LoVo (cell line): ENCODE measurements around the gene LAMB3.
A peak's percentile ranks its signal among the peaks of the same experiment; 100 is the strongest.

Source experiments
- DNase-seq: peaks from one replicate; pipeline ENCODE4 v3.0.0-alpha.2; 2016; ENCODE audit warnings: low spot score

Gene LAMB3

DNA sequence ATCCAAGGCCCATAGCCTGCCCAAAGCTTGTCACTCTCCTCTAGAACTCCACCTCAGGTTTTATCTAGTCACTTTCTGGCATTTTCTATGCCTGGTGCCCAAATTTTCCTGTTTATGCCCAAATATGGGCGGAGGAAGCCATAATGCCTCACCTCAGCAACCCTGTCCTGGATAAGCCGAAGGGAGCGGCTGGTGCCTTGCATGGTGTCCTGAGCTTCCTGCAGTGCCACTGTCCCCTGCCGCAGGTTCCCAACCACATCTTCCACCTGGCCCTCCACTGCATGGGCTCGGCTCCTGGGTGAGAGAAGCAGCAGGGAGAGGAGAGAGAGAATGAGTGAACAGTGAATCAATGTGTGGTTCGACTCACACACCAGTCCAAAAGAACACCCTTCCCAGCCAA, 34.5 kb downstream of the LAMB3 start:
- no peak for DNase-seq

DNA sequence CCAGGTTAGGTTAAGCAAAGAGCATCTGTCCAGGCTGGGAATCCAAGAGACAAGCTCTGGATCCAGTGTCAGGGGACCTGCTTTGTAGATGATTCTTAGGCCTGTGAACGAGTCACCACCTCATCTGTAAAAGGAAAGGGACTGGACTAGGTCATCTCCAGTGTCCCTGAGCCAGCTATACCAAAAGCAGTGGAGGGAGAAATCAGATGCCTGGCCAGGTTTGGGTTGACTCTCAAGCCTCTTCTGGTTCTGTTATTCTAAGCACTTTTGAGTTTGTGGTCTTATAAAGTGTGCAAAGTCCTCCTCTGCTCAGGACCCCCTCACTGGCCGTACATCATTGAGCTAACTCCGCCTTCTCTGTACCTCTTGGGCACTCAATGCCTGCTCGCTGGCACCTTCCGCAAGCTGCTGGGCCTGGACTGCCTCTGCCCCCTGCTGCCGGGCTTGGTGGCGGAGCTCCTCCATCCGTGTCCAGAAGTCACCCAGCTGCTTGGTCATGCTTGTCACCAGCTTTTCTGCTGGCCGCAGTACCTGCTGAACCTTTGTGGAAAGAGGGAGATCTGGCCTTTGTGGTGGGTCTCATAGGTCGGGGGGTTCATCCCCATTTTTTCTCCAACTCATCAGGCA, 35.1 kb downstream of the LAMB3 start:
- no peak for DNase-seq

DNA sequence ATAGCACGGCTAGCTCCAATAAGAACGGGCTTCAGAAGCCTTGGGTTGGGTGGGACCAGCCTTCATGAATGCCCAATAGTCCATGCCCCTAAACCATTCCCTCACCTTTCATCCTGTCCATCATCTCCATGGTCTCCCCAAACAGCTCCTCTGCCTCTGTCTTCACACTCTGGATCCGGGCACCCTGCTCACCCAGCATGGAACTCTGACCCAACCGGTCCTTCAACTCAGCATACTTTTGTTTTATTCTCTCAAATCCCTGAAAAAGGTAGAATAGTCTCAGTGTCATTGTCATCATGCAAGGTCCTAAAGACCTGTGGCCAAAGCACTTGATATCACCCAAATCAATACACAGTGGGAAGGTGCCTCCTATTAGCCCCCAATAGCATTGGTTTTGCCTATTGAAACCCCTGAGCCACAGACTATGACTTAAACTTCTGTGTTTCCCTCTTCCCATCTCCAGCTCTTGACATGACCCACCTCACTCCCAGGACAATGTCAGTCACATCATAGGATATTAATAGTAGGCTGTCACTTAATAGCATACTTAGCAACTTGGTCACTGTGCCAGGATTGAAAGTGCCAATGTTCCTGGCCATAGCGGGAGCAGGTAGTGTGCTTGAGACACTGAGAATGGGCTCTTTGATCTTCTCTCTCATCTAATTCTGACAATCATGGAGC, 35.7 kb downstream of the LAMB3 start:
- no peak for DNase-seq

DNA sequence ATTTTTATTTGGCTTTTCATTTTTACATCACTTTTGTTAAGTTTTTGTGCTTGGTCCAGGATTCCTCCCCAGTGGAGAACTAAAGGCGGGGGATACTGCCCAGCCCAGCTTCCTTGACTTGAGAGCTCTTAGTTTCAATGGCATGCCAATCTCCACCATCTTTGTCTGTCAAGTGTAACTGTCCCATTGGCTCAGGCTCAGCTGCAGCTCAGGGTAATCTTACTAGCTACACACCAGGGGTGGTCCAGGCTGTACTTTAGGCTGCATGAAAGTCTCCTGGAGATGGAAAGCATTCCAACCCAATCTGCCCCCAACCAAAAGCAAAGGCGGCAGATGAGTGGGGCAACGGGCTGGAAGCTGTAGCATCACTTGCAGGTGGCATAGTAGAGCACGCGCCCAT, 37.3 kb downstream of the LAMB3 start:
- DNase-seq, result no peak

DNA sequence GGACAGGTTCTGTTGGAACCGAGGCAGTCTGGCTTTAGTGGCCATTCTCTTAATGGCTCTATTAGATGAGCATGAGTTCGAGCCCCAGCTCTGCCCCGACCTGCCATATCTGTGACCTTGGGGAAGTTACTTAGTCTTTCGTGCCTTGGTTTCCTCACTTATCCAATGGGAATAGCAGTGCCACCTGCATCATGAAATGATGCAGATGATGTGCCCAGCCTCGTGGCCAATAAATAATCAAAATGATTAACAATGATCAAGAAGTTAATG, 38.1 kb downstream of the LAMB3 start:
- DNase-seq, result no peak

DNA sequence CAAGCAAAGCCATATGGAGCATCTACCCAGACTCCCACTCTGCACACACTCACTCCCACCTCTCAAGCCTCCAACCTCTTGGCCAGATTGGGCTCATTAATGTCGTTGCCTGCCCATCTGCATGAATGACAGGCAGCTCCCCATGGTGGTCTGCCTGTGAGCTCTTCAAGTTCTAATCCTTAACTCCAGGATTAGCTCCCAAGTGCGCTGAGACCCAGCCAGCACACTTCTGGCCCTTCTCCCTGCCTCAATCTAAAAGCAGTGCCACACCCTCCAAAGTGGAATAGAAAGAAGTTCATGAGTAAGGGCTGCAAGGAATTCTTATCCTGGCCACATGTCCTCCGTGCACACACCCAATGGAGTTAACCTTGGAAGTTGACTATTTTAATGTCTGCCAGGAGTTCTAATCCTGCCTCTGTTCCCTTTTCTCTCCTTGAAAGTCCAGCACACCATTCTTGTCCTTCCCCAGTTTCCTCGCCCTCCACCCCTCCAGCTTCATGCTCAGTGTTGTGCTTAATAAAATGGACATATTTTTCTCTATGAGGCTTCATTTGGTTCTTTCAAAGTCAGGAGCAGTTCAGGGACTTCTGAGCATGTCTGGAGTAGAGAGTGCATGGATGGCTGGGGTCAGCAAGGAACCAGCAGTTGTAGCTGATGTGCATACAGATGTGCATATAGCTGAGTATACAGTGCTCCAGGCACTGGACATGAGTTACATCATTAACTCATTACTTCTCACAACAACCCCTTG, 38.6 kb downstream of the LAMB3 start:
- DNase-seq, result no peak

DNA sequence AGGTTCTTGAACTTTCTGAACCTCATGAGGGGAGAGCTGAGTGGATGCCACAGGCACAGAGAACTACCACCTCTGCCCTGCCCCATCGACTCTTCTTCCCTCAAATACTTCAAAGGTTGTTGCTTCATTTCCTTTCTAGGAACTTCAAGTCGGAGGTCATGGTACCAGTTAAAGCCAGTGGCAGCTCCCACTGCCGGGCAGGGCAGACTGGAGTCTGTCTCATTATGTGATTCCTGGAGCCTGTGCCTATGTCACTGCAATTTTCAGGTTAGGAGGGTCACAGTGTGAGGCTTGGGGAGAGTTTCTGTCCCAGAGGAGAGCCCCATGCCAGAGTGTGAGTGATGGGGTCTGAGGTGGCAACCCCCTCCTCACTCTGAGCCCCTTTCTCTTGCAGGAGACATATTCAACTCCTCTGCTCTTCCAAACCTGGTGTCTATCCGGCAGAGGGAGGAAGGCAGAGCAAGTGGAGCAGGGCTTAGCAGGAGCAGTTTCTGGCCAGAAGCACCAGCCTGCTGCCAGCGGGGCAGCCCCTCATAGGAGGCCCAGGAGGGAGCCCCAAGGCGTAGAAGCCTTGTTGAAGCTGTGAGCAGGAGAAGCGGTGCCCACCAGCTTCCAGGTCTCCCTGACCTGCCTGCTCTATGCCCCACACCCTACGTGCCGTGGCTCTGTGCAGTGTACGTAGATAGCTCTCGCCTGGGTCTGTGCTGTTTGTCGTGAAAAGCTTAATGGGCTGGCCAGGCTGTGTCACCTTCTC, 39.4 kb downstream of the LAMB3 start:
- DNase-seq, result no peak

DNA sequence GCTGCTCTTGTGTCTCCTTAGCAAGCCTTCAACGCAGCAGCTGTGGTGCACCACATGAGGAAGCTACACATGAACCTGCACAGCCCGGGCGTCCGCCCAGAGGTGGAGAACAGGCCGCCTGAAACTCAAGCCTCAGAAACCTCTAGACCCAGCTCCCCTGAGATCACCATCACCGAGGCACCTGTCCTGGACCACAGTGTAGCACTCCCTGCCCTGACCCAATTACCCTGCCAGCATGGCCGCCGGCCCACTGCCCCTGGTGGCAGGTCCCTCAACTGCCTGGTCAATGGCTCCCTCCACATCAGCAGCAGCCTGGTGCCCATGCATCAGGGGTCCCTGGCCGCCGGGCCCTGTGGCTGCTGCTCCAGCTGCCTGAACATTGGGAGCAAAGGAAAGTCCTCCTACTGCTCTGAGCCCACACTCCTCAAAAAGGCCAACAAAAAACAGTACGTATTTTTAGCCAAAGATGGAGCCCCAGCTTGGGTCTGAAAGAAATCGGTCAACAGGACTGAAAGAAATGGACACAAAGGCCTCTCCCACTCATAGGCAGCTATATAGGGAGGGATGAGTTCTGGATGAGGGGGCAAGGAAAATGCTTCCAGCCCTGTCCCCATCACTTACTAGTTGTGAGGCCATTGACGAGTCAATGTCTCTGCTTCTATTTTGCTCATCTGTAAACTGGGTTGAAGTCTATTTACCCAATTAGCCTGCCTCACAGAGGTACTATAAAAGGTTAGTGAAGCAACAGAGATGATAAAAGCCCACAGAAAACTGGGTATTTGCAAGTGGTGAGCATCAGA, 40.3 kb downstream of the LAMB3 start:
- DNase-seq, result no peak

DNA sequence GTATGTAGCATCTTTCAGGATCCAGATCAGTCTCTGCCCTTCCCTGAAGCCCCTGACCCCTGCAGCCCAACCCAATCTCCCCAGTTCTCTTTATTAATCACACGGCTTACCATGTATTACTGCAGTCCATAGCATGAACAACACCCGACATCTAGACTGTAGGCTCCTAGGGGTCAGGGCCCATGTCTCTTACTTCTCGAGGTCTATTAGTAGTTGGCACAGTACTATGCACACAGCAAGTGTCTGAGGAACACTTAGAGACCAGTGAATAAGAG, 41.7 kb downstream of the LAMB3 start:
- DNase-seq, result no peak

DNA sequence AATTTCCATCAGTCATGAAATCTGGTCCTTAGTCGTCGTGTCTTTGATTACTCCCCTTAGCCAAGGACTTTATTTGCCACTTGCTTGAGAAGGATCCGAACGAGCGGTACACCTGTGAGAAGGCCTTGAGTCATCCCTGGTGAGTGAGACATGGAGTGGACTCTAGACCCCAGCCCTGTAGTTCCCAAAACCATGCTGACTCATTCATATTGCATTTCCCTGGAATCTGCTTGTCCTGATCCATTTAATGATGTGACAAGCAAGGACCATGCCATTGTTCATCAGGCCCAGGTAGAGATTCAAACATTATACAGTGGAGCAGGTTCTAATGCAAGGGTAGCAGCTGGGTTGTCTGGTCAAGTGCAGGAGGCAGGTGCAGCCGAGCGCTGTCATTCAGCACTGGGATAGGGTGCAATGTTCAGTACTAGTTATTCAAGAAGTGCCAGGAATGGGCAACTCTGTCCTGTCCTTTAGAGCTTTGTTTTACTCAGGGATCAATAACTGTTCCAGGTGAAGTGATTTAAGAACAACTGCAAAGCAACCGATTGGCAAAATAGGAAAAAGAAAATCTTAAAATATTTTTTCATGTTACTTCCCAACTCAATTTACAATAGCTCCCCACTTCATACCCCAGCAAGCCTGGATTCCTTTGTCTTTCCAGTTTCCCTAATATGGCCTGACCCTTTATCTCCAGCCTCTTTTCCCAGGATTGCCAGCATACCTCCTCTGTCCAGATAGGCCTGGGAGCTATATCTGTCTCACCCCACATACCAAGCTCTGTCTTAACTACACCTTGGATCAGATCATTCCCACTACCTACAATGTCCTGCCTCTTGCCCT, 42.2 kb downstream of the LAMB3 start:
- DNase-seq, result peak; percentile 13

DNA sequence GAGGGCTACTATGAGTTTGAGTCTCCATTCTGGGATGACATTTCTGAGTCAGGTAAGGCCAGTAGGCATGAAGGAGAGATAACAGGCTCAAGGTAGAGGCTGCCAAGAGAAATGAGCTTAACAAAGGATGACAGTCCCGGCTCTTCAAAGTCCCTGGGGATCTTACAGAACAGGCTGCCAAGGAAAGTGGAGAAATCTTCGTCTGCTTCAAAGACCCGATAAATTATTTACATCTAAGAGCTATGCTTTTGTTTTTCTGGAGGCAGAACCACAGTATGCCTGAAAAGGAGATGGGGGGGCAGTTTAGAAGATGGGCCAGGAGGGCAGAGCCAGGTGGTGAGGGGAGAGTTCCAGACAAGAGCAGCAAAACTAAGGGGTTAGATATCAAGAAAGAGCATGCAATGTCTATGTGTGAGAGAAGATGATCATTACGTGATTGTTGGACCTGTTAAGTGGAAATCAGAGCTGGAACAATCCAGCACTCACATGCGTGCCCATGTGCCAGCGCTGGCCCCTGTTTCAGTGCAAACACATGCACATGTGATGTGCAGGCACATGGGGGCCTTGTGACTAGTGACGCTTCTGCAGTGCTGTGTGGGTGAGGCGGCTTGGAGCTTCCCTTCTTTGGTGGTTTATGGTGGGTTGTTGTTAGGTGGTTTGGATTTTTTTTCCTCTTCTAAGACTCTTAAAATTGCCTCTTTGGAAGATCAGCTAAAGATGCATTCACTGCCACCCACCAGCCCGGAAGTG, 43.0 kb downstream of the LAMB3 start:
- DNase-seq, result no peak

DNA sequence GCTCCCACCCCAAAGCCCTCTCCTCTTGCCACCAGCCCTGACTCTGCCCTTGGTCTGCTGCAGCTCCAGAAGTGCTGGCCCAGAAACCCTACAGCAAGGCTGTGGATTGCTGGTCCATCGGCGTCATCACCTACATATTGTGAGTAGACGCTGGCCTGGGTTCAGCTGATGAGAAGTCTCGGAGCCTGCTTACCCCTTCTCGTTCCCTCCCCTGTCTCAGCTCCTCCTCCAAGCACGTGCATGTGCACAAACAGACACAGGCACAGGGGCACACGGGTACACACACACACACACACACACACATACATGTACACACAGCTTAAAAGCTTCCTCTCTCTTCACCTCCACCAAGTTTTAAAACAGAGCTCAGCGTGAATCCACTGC, 44.4 kb downstream of the LAMB3 start:
- no peak for DNase-seq

DNA sequence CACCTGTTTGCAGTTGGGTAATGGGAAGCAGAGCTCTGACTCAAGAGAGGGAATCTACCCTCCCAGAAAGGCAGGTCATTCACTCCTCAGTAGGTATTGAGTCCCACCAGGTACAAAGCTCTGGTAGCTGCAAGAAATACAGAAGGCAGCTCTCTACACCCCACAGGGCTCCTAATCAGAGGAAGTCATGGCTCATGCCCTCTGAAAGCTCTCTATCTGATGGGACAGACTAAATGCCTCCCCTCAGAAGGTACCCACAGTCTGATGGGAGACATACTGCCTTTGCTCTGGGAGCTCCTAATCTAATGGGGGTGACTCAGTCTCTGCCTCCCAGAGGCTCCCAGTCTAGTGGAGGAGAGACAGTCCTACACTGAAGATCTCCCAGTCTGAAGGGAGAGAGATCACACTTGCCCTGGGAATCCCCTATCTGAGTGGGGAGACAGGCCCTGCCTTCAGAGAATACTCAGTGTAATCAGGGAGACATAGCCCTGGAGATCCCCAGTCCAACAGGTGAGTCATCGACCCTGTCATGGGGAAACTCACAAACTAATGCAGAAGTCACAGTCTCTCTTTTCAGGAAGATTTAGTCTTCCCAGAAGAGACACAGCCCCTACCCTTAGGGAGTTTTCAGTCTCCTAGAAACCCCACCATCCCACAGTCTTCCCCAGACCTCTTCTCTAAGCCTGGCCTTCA, 45.0 kb downstream of the LAMB3 start:
- DNase-seq, result no peak

DNA sequence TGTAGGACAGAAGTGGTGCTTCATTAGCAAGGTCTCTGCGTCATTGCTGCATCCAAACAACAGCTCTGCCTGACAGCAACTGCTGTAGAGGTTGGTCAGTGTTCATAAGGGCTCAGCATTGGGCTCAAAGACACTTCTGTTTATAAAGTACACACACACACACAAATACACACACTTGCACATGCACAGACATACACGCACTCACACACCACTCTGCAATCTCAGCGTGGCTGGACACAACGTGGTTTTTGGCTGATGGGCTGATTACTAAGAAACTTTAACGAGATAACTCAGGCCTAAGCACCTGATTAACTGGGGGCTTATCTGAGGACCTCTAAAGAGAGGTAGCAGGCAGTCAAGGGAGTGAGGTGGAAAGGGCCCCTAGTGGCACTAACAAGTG, 48.3 kb downstream of the LAMB3 start:
- no peak for DNase-seq

DNA sequence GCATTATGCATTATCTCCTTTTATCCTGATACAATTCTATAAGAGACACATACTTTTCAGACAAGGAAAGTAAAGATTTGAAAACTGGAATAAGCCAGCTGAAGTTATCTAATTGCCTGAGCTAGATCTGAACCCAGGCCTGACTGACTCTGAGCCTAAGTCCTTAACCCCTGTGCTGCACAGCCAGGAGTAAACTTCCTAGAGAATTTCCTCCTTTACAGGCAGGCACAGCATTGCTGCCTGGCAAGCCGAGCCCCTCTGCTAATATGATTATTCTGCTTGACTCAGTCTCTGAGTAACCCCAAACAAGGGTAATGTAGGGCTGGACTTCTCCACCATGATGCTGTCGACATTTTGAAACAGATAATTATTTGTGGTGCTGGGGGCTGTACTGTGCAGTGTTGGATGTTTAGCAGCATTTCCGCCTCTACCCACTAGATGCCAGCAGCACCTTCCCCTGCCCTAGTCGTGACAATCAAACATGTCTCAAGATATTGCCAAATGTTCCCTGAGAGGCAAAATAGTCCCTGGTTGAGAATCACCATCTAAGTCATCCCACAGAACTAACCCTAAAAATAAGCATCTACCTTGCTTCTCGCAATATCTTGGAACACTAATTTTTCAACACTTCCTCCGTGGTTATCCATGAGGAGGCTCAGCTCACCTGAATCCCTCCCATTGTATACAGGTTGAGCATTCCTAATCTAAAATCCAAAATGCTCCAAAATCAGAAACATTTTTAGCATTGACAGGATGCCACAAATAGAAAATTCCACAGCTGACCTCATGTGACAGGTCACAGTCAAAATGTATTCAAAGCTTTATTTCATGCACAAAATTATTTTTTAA, 50.2 kb downstream of the LAMB3 start:
- peak; percentile 49 for DNase-seq

DNA sequence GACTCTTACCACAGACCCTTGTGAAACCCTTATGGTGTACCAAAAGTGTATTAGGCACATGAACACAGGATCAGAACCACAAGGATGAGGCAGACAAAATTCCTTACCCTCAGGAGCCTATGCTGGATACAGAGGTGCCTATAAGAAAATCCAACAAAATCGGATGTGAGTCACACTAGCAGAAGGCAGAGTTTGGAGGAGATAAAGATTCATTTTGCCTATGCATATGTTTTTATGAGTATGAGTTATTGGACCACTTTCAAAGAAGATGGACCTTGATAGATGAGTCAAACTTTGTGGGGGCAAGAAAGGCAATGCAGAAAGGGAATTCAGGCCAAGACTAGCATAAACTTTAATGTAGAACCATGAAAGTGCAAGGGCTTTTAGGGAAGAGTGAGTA, 51.7 kb downstream of the LAMB3 start:
- no peak for DNase-seq

DNA sequence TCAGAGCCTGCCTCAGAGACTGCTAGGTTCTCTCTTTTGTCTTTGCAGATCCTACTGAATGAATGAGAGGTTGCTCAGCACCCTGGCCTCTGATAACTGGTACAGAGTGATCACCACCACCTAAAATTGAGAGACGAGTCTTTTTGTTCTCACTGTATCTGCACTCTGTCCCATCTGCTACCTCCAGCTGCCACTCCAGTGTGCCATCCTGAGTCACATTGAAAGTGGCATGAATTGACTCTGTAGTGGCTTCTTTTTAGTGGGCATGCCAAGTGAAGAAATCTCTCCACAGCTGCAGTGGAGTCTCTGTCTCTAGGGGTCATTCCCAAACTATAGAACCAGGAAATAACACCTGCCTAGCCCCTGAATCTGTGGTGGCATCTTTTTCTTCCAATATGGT, 54.0 kb downstream of the LAMB3 start:
- no peak for DNase-seq

DNA sequence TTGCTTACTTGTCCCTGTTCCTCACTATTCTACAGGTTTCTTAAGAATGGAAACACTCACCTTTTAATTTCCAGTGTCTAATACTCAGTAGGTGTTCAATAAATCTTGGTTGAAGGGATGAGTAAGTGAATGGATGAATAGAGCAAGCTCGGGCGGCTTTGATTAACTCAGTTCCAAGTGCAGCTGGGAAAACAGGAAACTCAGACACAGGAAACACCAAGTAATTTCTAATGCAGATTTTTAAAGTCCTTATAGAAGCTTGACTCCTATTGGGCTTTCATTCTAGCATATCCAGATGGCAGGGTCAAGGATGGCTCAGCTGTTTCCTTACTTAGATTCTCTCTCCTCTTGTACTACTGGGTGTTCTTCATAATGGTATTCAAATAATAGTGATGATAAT, 54.7 kb downstream of the LAMB3 start:
- DNase-seq, result no peak

DNA sequence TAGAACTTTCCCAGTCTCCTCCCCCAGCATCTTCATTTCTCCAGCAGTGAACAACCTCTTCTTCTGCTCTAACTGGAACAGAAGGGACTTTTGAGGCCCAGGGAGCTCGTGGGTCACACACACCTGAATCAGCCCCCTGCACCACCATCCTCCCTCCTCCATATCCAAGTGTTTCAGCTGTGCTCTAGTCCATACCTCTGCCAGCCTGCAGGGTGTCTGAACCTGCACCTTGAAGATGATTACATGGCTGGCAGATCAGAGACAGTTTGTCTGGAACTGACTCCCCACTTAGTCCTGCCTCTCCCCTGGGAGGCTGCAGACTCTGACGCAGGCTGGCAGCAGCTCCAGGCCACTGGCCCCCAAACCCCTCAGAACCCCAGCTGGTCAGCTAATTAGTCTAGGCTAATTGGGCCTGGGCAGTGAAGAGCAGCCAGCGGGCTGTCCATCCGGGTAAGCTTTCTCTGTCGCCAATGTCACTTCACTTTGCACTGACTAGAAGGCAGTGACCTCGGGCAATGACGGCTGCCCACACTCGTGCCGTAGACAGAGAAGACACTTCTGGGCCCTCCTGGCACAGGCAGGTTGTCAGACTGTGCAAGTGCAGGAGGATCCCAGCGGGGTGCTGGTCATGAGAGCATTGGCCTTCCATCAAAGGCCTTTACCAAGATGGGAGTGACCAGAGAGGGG, 56.5 kb downstream of the LAMB3 start:
- DNase-seq, result no peak
